A549 treated with AZD9567 at 1 μM for 4 hours (cell line): Measurements from ENCODE around the gene SFTA2. TPM values are rescaled to one million over a fixed set of nuclear protein-coding genes. Genes with fewer than 3 reads are reported as not detected.

Experiments
- total RNA-seq: library from RNA; stranded (reverse); fragments of 200-300 nt; extraction: Qiagen RNA extraction; gene quantifications from 5 replicates; pipeline ENCODE4 v1.2.3, GENCODE V29; 2022; ENCODE audit not compliant: insufficient read depth

SFTA2 gene
- not detected in 5 replicates for total RNA-seq

GRCh38 chr6:30931969-30932645 is at the start of gene SFTA2:
Gene SFTA2 (minus strand): TSS chr6:30932170. CDS start chr6:30932096, 74 bp downstream.

GRCh38 chr6:30940361-30940986 is 8.5 kb upstream of the SFTA2 start, which contains the start of gene MUCL3:
Gene MUCL3 (plus strand): TSS chr6:30940973. CDS start chr6:30941000, 27 bp downstream.

DNA sequence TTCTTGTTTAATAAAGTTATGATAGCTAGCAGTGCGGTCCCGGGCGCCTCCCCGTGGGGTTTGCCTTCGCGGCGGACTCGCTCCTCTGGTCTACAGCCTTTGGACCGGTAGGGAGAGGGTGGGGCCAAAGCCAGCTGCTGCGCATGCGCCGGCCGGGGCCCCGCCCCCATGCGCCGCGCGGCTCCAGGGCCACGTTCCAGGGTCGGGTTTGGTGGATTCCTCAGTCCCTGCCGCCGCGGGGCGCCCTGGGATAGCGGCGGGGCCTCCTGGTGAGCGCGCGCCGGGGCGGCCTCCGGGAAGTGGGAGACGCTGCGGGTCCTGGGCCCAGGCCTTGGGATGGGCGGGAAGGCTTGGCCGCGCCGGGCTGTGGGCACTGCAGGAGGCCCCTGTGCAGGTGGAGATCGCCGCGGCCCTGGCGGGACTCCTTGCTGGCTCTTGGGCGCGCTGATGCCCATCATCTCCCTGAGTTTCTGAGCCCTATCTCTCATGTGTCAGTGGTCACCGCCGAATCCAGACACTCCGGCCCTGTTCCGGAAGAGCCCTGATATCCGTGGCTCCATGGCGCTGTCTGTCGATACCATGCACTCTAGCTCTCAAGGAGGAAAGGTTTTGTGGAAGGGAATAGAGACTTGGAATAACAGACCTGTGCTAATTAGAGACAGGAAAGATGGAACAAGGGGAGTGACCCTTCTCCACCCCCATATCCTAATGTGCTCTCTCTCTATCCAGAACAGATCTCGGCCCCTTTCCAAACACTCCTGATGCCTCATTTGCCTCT is 17.7 kb downstream of the SFTA2 start, which contains the start of gene VARS2:
Gene VARS2 (plus strand): TSS at position 163 of the 778 bp plus-strand sequence. CDS start 599 bp downstream, at position 762.

GRCh38 chr6:30907758-30908591 is 24.0 kb downstream of the SFTA2 start, which contains the start of gene GTF2H4:
Gene GTF2H4 (plus strand): TSS chr6:30908207.

GRCh38 chr6:30883685-30884520 is 48.1 kb downstream of the SFTA2 start, which contains the start of gene DDR1:
Gene DDR1 (plus strand): TSS chr6:30884519. CDS start chr6:30888730, 4,211 bp downstream.

Other genes starting within 250 kb of the SFTA2 start
- 36.2 to 39.9 TPM (median 38.6 TPM) in 5 replicates for gene PPP1R18, start 245.5 kb downstream of the SFTA2 start, total RNA-seq
- gene NRM, start 241.2 kb downstream of the SFTA2 start, total RNA-seq: 25.7 to 31.1 TPM (median 27.3 TPM) in 5 replicates
- gene MDC1, start 214.9 kb downstream of the SFTA2 start, total RNA-seq: 13.9 to 21.8 TPM (median 15.5 TPM) in 5 replicates
- 843 to 940 TPM (median 881 TPM) in 5 replicates for gene TUBB, start 211.8 kb downstream of the SFTA2 start, total RNA-seq
- 64.4 to 88.0 TPM (median 86.4 TPM) in 5 replicates for gene FLOT1, start 189.5 kb downstream of the SFTA2 start, total RNA-seq
- gene IER3, start 187.6 kb downstream of the SFTA2 start, total RNA-seq: 47.9 to 86.3 TPM (median 75.8 TPM) in 5 replicates
- 46.6 to 53.1 TPM (median 48.9 TPM) in 5 replicates for gene DDR1, start 47.7 kb downstream of the SFTA2 start, total RNA-seq
- gene GTF2H4, start 24.0 kb downstream of the SFTA2 start, total RNA-seq: 15.7 to 20.4 TPM (median 19.1 TPM) in 5 replicates
- 9.0 to 14.5 TPM (median 13.3 TPM) in 5 replicates for gene VARS2, start 17.9 kb downstream of the SFTA2 start, total RNA-seq
- gene MUCL3, start 8.8 kb upstream of the SFTA2 start, total RNA-seq: 0.03 to 0.06 TPM (median 0.05 TPM) in 4 of 5 replicates, not detected in the other
- gene MUC21, start 51.5 kb upstream of the SFTA2 start, total RNA-seq: not detected in 5 replicates
- gene MUC22, start 78.3 kb upstream of the SFTA2 start, total RNA-seq: 0.01 to 0.02 TPM in 2 of 5 replicates, not detected in the others
- not detected in 5 replicates for gene C6orf15, start 180.4 kb upstream of the SFTA2 start, total RNA-seq
- gene PSORS1C1, start 182.6 kb upstream of the SFTA2 start, total RNA-seq: 3.5 to 6.1 TPM (median 4.7 TPM) in 4 of 5 replicates, not detected in the other
- gene CDSN, start 188.3 kb upstream of the SFTA2 start, total RNA-seq: 0.02 to 0.05 TPM (median 0.05 TPM) in 3 of 5 replicates, not detected in the others
- not detected in 5 replicates for gene PSORS1C2, start 206.9 kb upstream of the SFTA2 start, total RNA-seq
- gene CCHCR1, start 225.6 kb upstream of the SFTA2 start, total RNA-seq: 6.7 to 9.0 TPM (median 6.9 TPM) in 5 replicates
- gene TCF19, start 226.4 kb upstream of the SFTA2 start, total RNA-seq: 11.8 to 14.9 TPM (median 14.5 TPM) in 5 replicates
- gene POU5F1, start 238.5 kb upstream of the SFTA2 start, total RNA-seq: 8.0 to 13.8 TPM (median 10.5 TPM) in 5 replicates